B cell (primary cell): ENCODE data around the gene NOSIP. TPM values are rescaled to one million over a fixed set of nuclear protein-coding genes. Genes with fewer than 3 reads are reported as not detected.

Source experiments
- ATAC-seq: fragments of 200-7000 bp; cut with Tn5 transposase; one replicate; pipeline ENCODE4 v1.10.0; 2021; ENCODE audit warnings: low read depth, mild to moderate bottlenecking, moderate number of reproducible peaks, moderate library complexity
- CTCF ChIA-PET: fragments of 350-600 bp; sonication (Branson Sonifier 250); formaldehyde crosslinking; loops from one replicate; lab custom pipeline; 2021; ENCODE audit warnings: antibody characterized with exemption, inconsistent platforms; lab: Charles Lee
- POLR2A ChIA-PET: fragments of 350-600 bp; sonication (Branson Sonifier 250); formaldehyde crosslinking; loops from one replicate; lab custom pipeline; 2021; ENCODE audit warnings: antibody characterized with exemption; lab: Charles Lee
- DNase-seq: peaks from one replicate; pipeline ENCODE4 v3.0.0; 2013
- H2AFZ ChIP-seq: 2 replicates; pipeline ENCODE4 v1.6.1; 2012; ENCODE audit warnings: mild to moderate bottlenecking, low read depth, low read length; ENCODE audit not compliant: insufficient read depth, poor library complexity, severe bottlenecking
- H3K27ac ChIP-seq, 2 donors: 1 replicate in 1 of 2; 2 replicates in 1 of 2; pipeline ENCODE4 v1.5.1; 2012 to 2013; ENCODE audit warnings: low read length in 2 of 2, mild to moderate bottlenecking in 2 of 2, moderate library complexity in 1 of 2
- H3K27me3 ChIP-seq, 4 experiments: fragments of 200-600 bp in 1 of 4; sonication (generic) in 1 of 4; replicated peaks in 1 of 4; 1 replicate in 2 of 4; 2 replicates in 2 of 4; pipeline versions ENCODE4 v1.6.1 to v1.7.0; 2013 to 2016; ENCODE audit warnings: low read length in 3 of 4, mild to moderate bottlenecking in 2 of 4, mixed read lengths in 1 of 4, moderate library complexity in 1 of 4; ENCODE audit not compliant: insufficient read depth in 4 of 4, control insufficient read depth in 3 of 4; ENCODE audit errors: control extremely low read depth in 1 of 4
- H3K36me3 ChIP-seq, 2 experiments: replicated peaks in 1 of 2; 1 replicate in 1 of 2; 2 replicates in 1 of 2; pipeline versions ENCODE4 v1.6.1 to v1.7.1; 2013; ENCODE audit warnings: low read length in 1 of 2; ENCODE audit not compliant: insufficient read depth in 2 of 2, control insufficient read depth in 1 of 2; ENCODE audit errors: control extremely low read depth in 1 of 2, extremely low read depth in 1 of 2
- H3K4me1 ChIP-seq, 2 donors: fragments of 200-600 bp in 1 of 2; sonication (generic) in 1 of 2; 1 replicate in 1 of 2; 2 replicates in 1 of 2; pipeline versions ENCODE4 v1.5.1 to v1.6.1; 2013 to 2017; ENCODE audit warnings: low read length in 2 of 2; ENCODE audit not compliant: control insufficient read depth in 2 of 2, insufficient read depth in 2 of 2
- H3K4me2 ChIP-seq: replicated peaks from 2 replicates; pipeline ENCODE3; 2012; ENCODE audit warnings: mild to moderate bottlenecking, low read depth, low read length; ENCODE audit not compliant: poor library complexity, severe bottlenecking
- H3K4me3 ChIP-seq, 5 experiments: fragments of 200-600 bp in 1 of 5; sonication (generic) in 1 of 5; 1 replicate in 3 of 5; 2 replicates in 2 of 5; pipeline versions ENCODE4 v1.5.1 to v1.7.0; 2011 to 2016; ENCODE audit warnings: low read length in 4 of 5, mild to moderate bottlenecking in 4 of 5, low read depth in 2 of 5, control low read depth in 1 of 5, moderate library complexity in 1 of 5; ENCODE audit not compliant: insufficient read depth in 1 of 5; ENCODE audit errors: control extremely low read depth in 1 of 5, extremely low read depth in 1 of 5
- H3K79me2 ChIP-seq: fragments of 200-600 bp; sonication (generic); one replicate; pipeline ENCODE4 v1.6.0; 2016; ENCODE audit warnings: low read length; ENCODE audit not compliant: control insufficient read depth, insufficient read depth
- H3K9ac ChIP-seq: fragments of 200-600 bp; sonication (generic); 2 replicates; pipeline ENCODE4 v1.6.1; 2017; ENCODE audit warnings: mild to moderate bottlenecking, low read length, moderate library complexity
- H3K9me3 ChIP-seq, 3 donors: one replicate each; pipeline versions ENCODE4 v1.6.1 to v1.7.1; 2013; ENCODE audit warnings: low read length in 2 of 3; ENCODE audit not compliant: control insufficient read depth in 2 of 3, insufficient read depth in 1 of 3; ENCODE audit errors: control extremely low read depth in 1 of 3
- H4K20me1 ChIP-seq: 2 replicates; pipeline ENCODE4 v1.6.0; 2012; ENCODE audit warnings: mild to moderate bottlenecking, low read length; ENCODE audit not compliant: insufficient read depth, control insufficient read depth, poor library complexity, severe bottlenecking
- H3K27ac Mint-ChIP-seq: one replicate; pipeline ENCODE4 v1.8.0; 2021; ENCODE audit warnings: mixed read lengths
- H3K27me3 Mint-ChIP-seq: one replicate; pipeline ENCODE4 v1.8.0; 2021; ENCODE audit warnings: mixed read lengths
- H3K4me1 Mint-ChIP-seq: one replicate; pipeline ENCODE4 v1.8.0; 2021; ENCODE audit warnings: mixed read lengths
- H3K4me3 Mint-ChIP-seq: one replicate; pipeline ENCODE4 v1.8.0; 2021; ENCODE audit warnings: mixed read lengths
- H3K9me3 Mint-ChIP-seq: one replicate; pipeline ENCODE4 v1.8.0; 2022; ENCODE audit warnings: mixed read lengths; ENCODE audit not compliant: insufficient read depth
- CTCF ChIP-seq: fragments of 200-600 bp; IDR thresholded peaks from one replicate; pipeline ENCODE4 v1.8.0; 2022; ENCODE audit warnings: antibody characterized with exemption, mild to moderate bottlenecking
- EZH2 ChIP-seq: IDR thresholded peaks from 2 replicates; pipeline ENCODE4 v1.6.1; 2012; ENCODE audit warnings: borderline replicate concordance, low read depth, mild to moderate bottlenecking, moderate library complexity, low read length; ENCODE audit not compliant: insufficient read depth, poor library complexity, severe bottlenecking
- WGBS: methylation state at CpG from one replicate; pipeline ENCODE4 v1.1.5; 2013; ENCODE audit warnings: missing lambda C conversion rate; ENCODE audit not compliant: insufficient coverage; 5-methylcytosine and 5-hydroxymethylcytosine counted together
- intact Hi-C: fragments of 100-400 bp; cut with micrococcal nuclease; formaldehyde crosslinking; loops from one replicate; pipeline ENCODE4 v1.10.0; 2022
- polyA plus RNA-seq: library from polyadenylated mRNA; depleted of rRNA; stranded (reverse); fragments of >200 nt; gene quantifications from 2 replicates; pipeline ENCODE4 v1.2.3, GENCODE V29; 2012
- total RNA-seq, 2 donors: library from RNA; stranded (reverse); fragments of 120-200 nt in 1 of 2; gene quantifications; 1 replicate in 1 of 2; 2 replicates in 1 of 2; pipeline versions ENCODE4 v1.2.3 to v1.2.4, GENCODE V29; 2013 to 2022

The NOSIP gene
- total and polyA plus RNA-seq, 2 donors (not counting 1 experiment from before 2014, with no cell fraction given): 55.5 to 135 TPM

- H3K4me1 Mint-ChIP-seq: peaks cover 36% of the 10 kb centered on the region
- no peaks in the 10 kb centered on the region for H3K9me3 Mint-ChIP-seq
- Histone ChIP-seq H3K27ac (peak overlapping the region in 1 of 2 donors; percentile 59), H3K4me2 (peak overlapping the region; percentile 30), H3K27me3 (no peaks in the 10 kb centered on the region), H2AFZ (no peak overlapping the region), H3K36me3 (peaks cover 4 to 48% of the 10 kb centered on the region in 2 experiments), H4K20me1 (peaks cover 6% of the 10 kb centered on the region), H3K9me3 (no peaks in the 10 kb centered on the region), H3K9ac (no peak overlapping the region), H3K79me2 (peaks cover 42% of the 10 kb centered on the region), H3K4me3 (no peak overlapping the region), H3K4me1 (peaks cover 15 to 35% of the 10 kb centered on the region in 2 donors)
- no CpG with 5 or more reads among the region's 3 CpGs for WGBS
- peak overlapping the region; percentile 10 for H3K4me3 Mint-ChIP-seq
- DNase-seq (no peak), ATAC-seq (no peak)
- intact Hi-C loops: no loop called here
- H3K27me3 Mint-ChIP-seq: no peaks in the 10 kb centered on the region
- ChIA-PET CTCF (interaction anchor here (1.2 to 6.0 kb wide), 6 partner anchors 11 to 168 kb away, joined by 3 to 54 read pairs (median 6); no protein-coding TSS in a partner anchor), POLR2A (interaction anchor here (0.6 to 1.8 kb wide), 2 partner anchors 10 to 63 kb away, joined by 4 read pairs; partner anchors contain the start of gene RPS11)
- peak overlapping the region; percentile 85 for H3K27ac Mint-ChIP-seq
- TF ChIP-seq EZH2 (no peak), CTCF (no peak)
Observed at GRCh38 chr19:49559443-49559842, 20.9 kb downstream of the NOSIP start.

- Mint-ChIP-seq H3K4me1 (peaks cover 33% of the 10 kb centered on the region), H3K27me3 (no peaks in the 10 kb centered on the region), H3K4me3 (no peak overlapping the region), H3K27ac (peak overlapping the region; percentile 50), H3K9me3 (no peaks in the 10 kb centered on the region)
- ATAC-seq (no peak), DNase-seq (no peak)
- POLR2A ChIA-PET: interaction anchor here (0.6 to 1.8 kb wide), 2 partner anchors 62 to 652 kb away, joined by 3 to 4 read pairs; partner anchors contain the start of gene RPS11
- H3K27me3 ChIP-seq: no peaks in the 10 kb centered on the region
- H3K9ac ChIP-seq: no peak overlapping the region
- intact Hi-C loops: no loop called here
- H4K20me1 ChIP-seq: peaks cover 6% of the 10 kb centered on the region
- TF ChIP-seq EZH2: no peak
- no peak for TF ChIP-seq CTCF
- peaks cover 34% of the 10 kb centered on the region for H3K79me2 ChIP-seq
- no peak overlapping the region for H2AFZ ChIP-seq
- H3K27ac ChIP-seq: no peak overlapping the region
- WGBS: 91% methylated on average over 6 of the region's 7 CpGs
- H3K4me1 ChIP-seq: peaks cover 15 to 32% of the 10 kb centered on the region in 2 donors
- no peak overlapping the region for H3K4me2 ChIP-seq
- H3K4me3 ChIP-seq: no peak overlapping the region
- CTCF ChIA-PET: interaction anchor here (0.7 to 6.0 kb wide), 7 partner anchors 11 to 55 kb away, joined by 3 to 54 read pairs (median 4); no protein-coding TSS in a partner anchor
- peaks cover 4 to 51% of the 10 kb centered on the region in 2 experiments for H3K36me3 ChIP-seq
- H3K9me3 ChIP-seq: no peaks in the 10 kb centered on the region
Observed at GRCh38 chr19:49558591-49558990, 21.8 kb downstream of the NOSIP start.
